ENCODE results near the gene EZR. TPM values are rescaled to one million over a fixed set of nuclear protein-coding genes. Genes with fewer than 3 reads are reported as not detected.

The EZR gene
- total RNA-seq, 2 experiments from 2014 or later: 268 to 415 TPM

- intact Hi-C loops (cut with micrococcal nuclease; ENCODE audit: unreplicated experiment): loop anchor here (1.0 to 5.0 kb wide), 2 partner anchors 26 to 310 kb away; no protein-coding TSS in a partner anchor
- Histone ChIP-seq H3K9me2 (ENCODE audit: insufficient read depth, low read length) (no peaks in the 10 kb centered on the region), H4K20me1 (ENCODE audit: insufficient read depth, low read length) (peaks cover 41% of the 10 kb centered on the region), H3K4me3 (ENCODE audit: low read depth, low read length, poor library complexity, severe bottlenecking) (peak overlapping the region; percentile 87), H3K9me3 (ENCODE audit: low read length) (no peaks in the 10 kb centered on the region; the same call in 1 of the 2 replicates), H2AFZ (ENCODE audit: low read length) (no peak overlapping the region), H3K27ac (ENCODE audit: low read depth, low read length, poor library complexity, severe bottlenecking) (peak overlapping the region; percentile 100), H3K79me2 (ENCODE audit: insufficient read depth, low read depth, low read length) (peaks cover 65% of the 10 kb centered on the region), H3K36me3 (ENCODE audit: insufficient read depth, low read length) (peaks cover 60% of the 10 kb centered on the region), H3K4me1 (ENCODE audit: insufficient read depth, low read length, poor library complexity, severe bottlenecking) (peaks cover 50% of the 10 kb centered on the region), H3K4me2 (ENCODE audit: low read length) (peak overlapping the region; percentile 98)
- ChIA-PET POLR2A (interaction anchor here (0.6 to 1.1 kb wide), 7 partner anchors 8 to 158 kb away, joined by 3 to 6 read pairs (median 4); no protein-coding TSS in a partner anchor), CTCF (ENCODE audit: unreplicated experiment) (no interaction called here)
- DNase-seq (ENCODE audit: low spot score): peak; percentile 58
- TF ChIP-seq CTCF (conservative IDR thresholded peaks at IDR 0.05; ENCODE audit: low read length): no peak
- TF ChIP-seq EZH2phosphoT487 (IDR thresholded peaks at IDR 0.05; ENCODE audit: borderline replicate concordance, low read depth, low read length): no peak
- no TSS peak for BruUV-seq (replicated peaks)
Measured at GRCh38 chr6:158816803-158817727, 2.1 kb downstream of the EZR start.

DNA sequence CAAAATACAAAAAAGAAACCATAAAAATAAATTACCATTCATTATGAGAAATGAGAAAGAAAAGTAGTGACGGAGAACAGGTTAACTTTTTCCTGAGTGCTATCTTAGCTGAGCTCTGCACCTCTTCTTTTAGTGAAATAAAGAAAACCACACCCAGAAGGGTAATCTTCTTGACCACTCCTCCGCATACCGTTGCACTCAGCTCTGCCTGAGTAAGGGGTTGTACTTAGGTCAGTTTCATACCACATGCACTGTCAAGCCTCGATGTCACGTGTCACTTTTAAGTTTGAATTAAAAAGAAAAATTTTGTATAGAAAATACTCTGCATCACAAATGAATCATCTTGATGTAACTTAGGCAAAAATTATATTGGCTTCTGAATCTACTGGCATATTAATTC lies 2.8 kb downstream of the EZR start:
- Histone ChIP-seq H2AFZ (ENCODE audit: low read length) (no peak overlapping the region), H3K79me2 (ENCODE audit: insufficient read depth, low read depth, low read length) (peaks cover 73% of the 10 kb centered on the region), H4K20me1 (ENCODE audit: insufficient read depth, low read length) (peaks cover 42% of the 10 kb centered on the region), H3K4me2 (ENCODE audit: low read length) (peak overlapping the region; percentile 98), H3K9me3 (ENCODE audit: low read length) (no peaks in the 10 kb centered on the region; the same call in 1 of the 2 replicates), H3K36me3 (ENCODE audit: insufficient read depth, low read length) (peaks cover 68% of the 10 kb centered on the region), H3K4me3 (ENCODE audit: low read depth, low read length, poor library complexity, severe bottlenecking) (peak overlapping the region; percentile 87), H3K4me1 (ENCODE audit: insufficient read depth, low read length, poor library complexity, severe bottlenecking) (peaks cover 56% of the 10 kb centered on the region), H3K27ac (ENCODE audit: low read depth, low read length, poor library complexity, severe bottlenecking) (peak overlapping the region; percentile 100), H3K9me2 (ENCODE audit: insufficient read depth, low read length) (no peaks in the 10 kb centered on the region)
- BruUV-seq (replicated peaks): no TSS peak
- no peak for TF ChIP-seq CTCF (conservative IDR thresholded peaks at IDR 0.05; ENCODE audit: low read length)
- TF ChIP-seq EZH2phosphoT487 (IDR thresholded peaks at IDR 0.05; ENCODE audit: borderline replicate concordance, low read depth, low read length): no peak
- ChIA-PET CTCF (ENCODE audit: unreplicated experiment) (no interaction called here), POLR2A (interaction anchor here (0.8 kb wide), 2 partner anchors 10 to 52 kb away, joined by 3 to 5 read pairs; no protein-coding TSS in a partner anchor)
- intact Hi-C loops (cut with micrococcal nuclease; ENCODE audit: unreplicated experiment): loop anchor here (5.0 kb wide), 1 partner anchor 311 kb away; no protein-coding TSS in a partner anchor
- DNase-seq (ENCODE audit: low spot score): peak; percentile 55

Data from OCI-LY7 (cell line).